H1 (cell line): ENCODE data around the gene SMTNL2. TPM values are rescaled to one million over a fixed set of nuclear protein-coding genes. Genes with fewer than 3 reads are reported as not detected.

Experiments
- CTCF ChIA-PET: fragments of 300-600 bp; sonication (Branson Sonifier 250); formaldehyde crosslinking; loops from one replicate; lab custom pipeline; 2021; ENCODE audit not compliant: partially characterized antibody; lab: Charles Lee
- POLR2A ChIA-PET: fragments of 300-600 bp; sonication (Branson Sonifier 250); formaldehyde crosslinking; loops from one replicate; lab custom pipeline; 2021; ENCODE audit warnings: inconsistent platforms; ENCODE audit not compliant: partially characterized antibody; lab: Charles Lee
- DNase-seq, 2 experiments: peaks; one replicate each; pipeline versions ENCODE4 v3.0.0 to v3.0.0-alpha.2; 2010 to 2022; ENCODE audit warnings: low spot score in 2 of 2, low read depth in 1 of 2, mixed read lengths in 1 of 2
- FAIRE-seq: peaks from 2 replicates; lab custom pipeline; 2011; peaks lifted over from hg19 to GRCh38; lab: Jason Lieb, UNC
- H2AFZ ChIP-seq: 2 replicates; pipeline ENCODE4 v1.8.1; 2012; ENCODE audit warnings: low read length, inconsistent platforms
- H2AK5ac ChIP-seq: 2 replicates; pipeline ENCODE4 v1.6.1; 2013; ENCODE audit warnings: low read depth, low read length
- H2BK120ac ChIP-seq: replicated peaks from 2 replicates; pipeline ENCODE3; 2013; ENCODE audit warnings: low read depth, low read length, inconsistent platforms
- H2BK12ac ChIP-seq: 2 replicates; pipeline ENCODE4 v1.6.1; 2013; ENCODE audit warnings: low read depth, low read length
- H2BK15ac ChIP-seq: 2 replicates; pipeline ENCODE4 v1.6.1; 2013; ENCODE audit warnings: low read length
- H2BK20ac ChIP-seq: 2 replicates; pipeline ENCODE4 v1.6.1; 2013; ENCODE audit warnings: low read length
- H2BK5ac ChIP-seq: 2 replicates; pipeline ENCODE4 v1.6.1; 2013; ENCODE audit warnings: low read depth, low read length
- H3K14ac ChIP-seq: 2 replicates; pipeline ENCODE4 v1.6.1; 2013; ENCODE audit warnings: inconsistent platforms; ENCODE audit not compliant: insufficient read length
- H3K18ac ChIP-seq: 2 replicates; pipeline ENCODE4 v1.6.1; 2013; ENCODE audit warnings: low read length; ENCODE audit errors: extremely low read depth
- H3K23ac ChIP-seq: 2 replicates; pipeline ENCODE4 v1.6.1; 2013; ENCODE audit warnings: inconsistent platforms; ENCODE audit not compliant: insufficient read length
- H3K23me2 ChIP-seq: 2 replicates; pipeline ENCODE4 v1.6.1; 2013; ENCODE audit warnings: low read depth, low read length
- H3K27ac ChIP-seq: 2 replicates; pipeline ENCODE4 v1.6.1; 2011; ENCODE audit warnings: low read depth, low read length, inconsistent platforms
- H3K27me3 ChIP-seq, 4 experiments: replicated peaks in 1 of 4; 1 replicate in 1 of 4; 2 replicates in 3 of 4; pipeline versions ENCODE4 v1.6.1 to v1.8.1; 2011 to 2013; ENCODE audit warnings: low read length in 3 of 4, mild to moderate bottlenecking in 3 of 4, inconsistent platforms in 2 of 4, mixed read lengths in 2 of 4, moderate library complexity in 1 of 4; ENCODE audit not compliant: control insufficient read depth in 3 of 4, insufficient read depth in 3 of 4; ENCODE audit errors: extremely low read depth in 1 of 4
- H3K36me3 ChIP-seq, 4 experiments: 2 replicates each; pipeline versions ENCODE4 v1.6.1 to v1.8.1; 2011 to 2013; ENCODE audit warnings: mild to moderate bottlenecking in 4 of 4, low read length in 3 of 4, moderate library complexity in 2 of 4, control low read depth in 1 of 4, inconsistent platforms in 1 of 4; ENCODE audit not compliant: insufficient read depth in 4 of 4, control insufficient read depth in 2 of 4
- H3K4ac ChIP-seq: replicated peaks from 2 replicates; pipeline ENCODE3; 2013; ENCODE audit warnings: low read length, low read depth, mixed read lengths, inconsistent platforms; ENCODE audit not compliant: insufficient read length
- H3K4me1 ChIP-seq, 4 experiments: replicated peaks in 1 of 4; 1 replicate in 1 of 4; 2 replicates in 3 of 4; pipeline versions ENCODE4 v1.6.1 to v1.8.1; 2011 to 2013; ENCODE audit warnings: low read length in 3 of 4, inconsistent platforms in 2 of 4, mixed read lengths in 1 of 4; ENCODE audit not compliant: insufficient read depth in 4 of 4, control insufficient read depth in 3 of 4
- H3K4me2 ChIP-seq, 2 experiments: 2 replicates each; pipeline versions ENCODE4 v1.6.1 to v1.8.1; 2011 to 2013; ENCODE audit warnings: low read depth in 2 of 2, low read length in 2 of 2, control low read depth in 1 of 2, inconsistent platforms in 1 of 2, mild to moderate bottlenecking in 1 of 2; ENCODE audit not compliant: insufficient read depth in 1 of 2
- H3K4me3 ChIP-seq, 4 experiments: fragments of 200-600, 300-600 bp in 1 of 4; sonication (generic), shearing (Covaris generic), sonication (Bioruptor Twin) in 1 of 4; 2 replicates each; pipeline versions ENCODE4 v1.5.1 to v1.8.1; 2011 to 2016; ENCODE audit warnings: low read length in 4 of 4, low read depth in 3 of 4, control low read depth in 2 of 4, inconsistent platforms in 2 of 4, mild to moderate bottlenecking in 2 of 4, mixed read lengths in 1 of 4, moderate library complexity in 1 of 4; ENCODE audit not compliant: insufficient read depth in 2 of 4; ENCODE audit errors: extremely low read depth in 1 of 4
- H3K56ac ChIP-seq: replicated peaks from 2 replicates; pipeline ENCODE3; 2013; ENCODE audit warnings: low read depth, mild to moderate bottlenecking, mixed read lengths, low read length, inconsistent platforms; ENCODE audit not compliant: insufficient read length
- H3K79me1 ChIP-seq: 2 replicates; pipeline ENCODE4 v1.6.1; 2013; ENCODE audit warnings: low read depth, low read length, control low read depth
- H3K79me2 ChIP-seq, 2 experiments: 2 replicates each; pipeline versions ENCODE4 v1.6.1 to v1.8.1; 2012 to 2013; ENCODE audit warnings: low read length in 2 of 2, mild to moderate bottlenecking in 2 of 2, inconsistent platforms in 1 of 2; ENCODE audit not compliant: insufficient read depth in 2 of 2, control insufficient read depth in 1 of 2
- H3K9ac ChIP-seq, 4 experiments: replicated peaks in 1 of 4; 1 replicate in 1 of 4; 2 replicates in 3 of 4; pipeline versions ENCODE4 v1.6.1 to v1.8.1; 2011 to 2013; ENCODE audit warnings: low read depth in 3 of 4, low read length in 3 of 4, control low read depth in 2 of 4, mild to moderate bottlenecking in 2 of 4, moderate library complexity in 2 of 4, inconsistent platforms in 1 of 4; ENCODE audit errors: extremely low read depth in 1 of 4
- H3K9me3 ChIP-seq, 2 experiments: 2 replicates each; pipeline versions ENCODE4 v1.6.1 to v1.8.1; 2012 to 2013; ENCODE audit warnings: mild to moderate bottlenecking in 2 of 2, moderate library complexity in 2 of 2, control low read depth in 1 of 2, inconsistent platforms in 1 of 2, low read depth in 1 of 2, low read length in 1 of 2, mixed read lengths in 1 of 2; ENCODE audit not compliant: insufficient read depth in 2 of 2
- H4K20me1 ChIP-seq, 2 experiments: replicated peaks in 1 of 2; 2 replicates each; pipeline versions ENCODE3 to v1.8.1; 2011 to 2013; ENCODE audit warnings: inconsistent platforms in 2 of 2, low read length in 2 of 2, mild to moderate bottlenecking in 1 of 2; ENCODE audit not compliant: insufficient read depth in 2 of 2, control insufficient read depth in 1 of 2
- H4K5ac ChIP-seq: 2 replicates; pipeline ENCODE4 v1.6.1; 2013; ENCODE audit warnings: low read length, low read depth, mixed read lengths, inconsistent platforms; ENCODE audit not compliant: insufficient read length
- H4K8ac ChIP-seq: 2 replicates; pipeline ENCODE4 v1.8.0; 2013; ENCODE audit warnings: mild to moderate bottlenecking, moderate library complexity, low read length, inconsistent platforms; ENCODE audit not compliant: insufficient read depth; ENCODE audit errors: extremely low read depth
- H4K91ac ChIP-seq: replicated peaks from 2 replicates; pipeline ENCODE3; 2013; ENCODE audit warnings: low read length, mixed read lengths, inconsistent platforms; ENCODE audit not compliant: insufficient read length
- EZH2 ChIP-seq: fragments of 200-600 bp; sonication (generic); IDR thresholded peaks from 2 replicates; pipeline ENCODE4 v1.7.1; 2012; ENCODE audit warnings: low read depth, mild to moderate bottlenecking, moderate library complexity, low read length, inconsistent platforms; ENCODE audit not compliant: severe bottlenecking
- KDM4A ChIP-seq: IDR thresholded peaks from one replicate; pipeline ENCODE4 v1.7.1; 2012; ENCODE audit warnings: low read depth, mild to moderate bottlenecking, moderate library complexity, low read length, inconsistent platforms; ENCODE audit not compliant: severe bottlenecking
- TBP ChIP-seq: IDR thresholded peaks from 2 replicates; pipeline ENCODE4 v1.6.1; 2011; ENCODE audit warnings: low read depth, low read length, improper control_type of control experiment
- WGBS, 2 experiments: shearing (Covaris generic) in 1 of 2; methylation state at CpG; one replicate each; pipeline versions ENCODE4 v1.1.6 to v1.1.7; 2013 to 2015; ENCODE audit warnings: low lambda C conversion rate in 2 of 2, mixed read lengths in 2 of 2, inconsistent platforms in 1 of 2, low coverage in 1 of 2, missing lambda C conversion rate in 1 of 2; ENCODE audit not compliant: insufficient replicate concordance in 2 of 2, insufficient coverage in 1 of 2, insufficient read length in 1 of 2; ENCODE audit errors: extremely low coverage in 1 of 2, missing lambda C conversion rate in 1 of 2; 5-methylcytosine and 5-hydroxymethylcytosine counted together
- polyA plus RNA-seq, 7 experiments: library from polyadenylated mRNA; depleted of rRNA in 3 of 7; stranded (reverse) in 5 of 7; unstranded in 2 of 7; fragments of >200 nt in 5 of 7; fragments of 200-250 nt in 2 of 7; gene quantifications; 1 replicate in 5 of 7; 2 replicates in 1 of 7; 4 replicates in 1 of 7; pipeline versions ENCODE4 v1.2.1 to v1.2.3, GENCODE V29; 2011 to 2013; ENCODE audit warnings: missing spikeins in 2 of 7, mixed read lengths in 2 of 7
- total RNA-seq: library from RNA; stranded (reverse); fragmentation: NEBNext Ultra II Directional; extraction: Animal tissue kit (Norgen Biotek cat#: 25700); gene quantifications from 2 replicates; pipeline ENCODE4 v1.2.1, GENCODE V29; 2021

Gene SMTNL2
- total and polyA plus RNA-seq, 2 of the 8 experiments (the other 6 are each of a cell fraction or from before 2014, with no cell fraction given): 3.6 to 4.5 TPM

DNA sequence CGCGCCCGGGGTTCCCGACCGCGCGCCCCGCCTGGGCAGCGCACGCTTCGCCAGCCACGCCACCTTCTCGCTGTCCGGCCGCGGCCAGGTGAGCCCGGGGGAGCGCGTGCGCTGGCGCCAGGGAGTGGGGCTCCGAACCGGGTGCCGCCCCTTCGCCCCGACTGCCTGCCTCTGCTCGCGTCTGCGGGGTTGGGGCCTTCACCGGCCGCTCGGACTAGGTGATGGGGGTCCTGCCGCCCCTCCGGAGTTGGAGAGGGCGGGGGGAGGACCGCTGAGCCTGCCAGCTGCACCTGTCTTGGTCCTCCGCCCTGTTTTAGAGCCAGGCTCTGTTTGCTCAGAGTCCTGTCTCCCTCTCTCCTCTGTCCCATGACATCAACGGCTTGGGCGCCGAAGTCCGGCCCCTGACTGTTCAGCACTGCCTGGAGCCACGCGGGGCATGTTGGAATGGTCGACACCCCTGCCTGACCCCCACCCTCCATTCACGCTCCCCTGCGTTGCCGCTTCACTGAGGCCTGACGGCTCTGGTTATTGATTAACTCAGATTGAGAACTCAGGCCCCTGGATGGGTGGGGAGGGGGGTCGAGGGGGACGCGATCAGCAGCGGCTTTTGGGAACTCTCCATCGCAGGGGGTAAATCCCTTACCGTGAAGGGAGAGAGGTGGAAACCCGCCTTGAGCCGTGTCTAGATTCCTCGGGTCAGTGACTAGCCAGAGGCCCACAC lies 748 bp downstream of the SMTNL2 start:
- Histone ChIP-seq H3K23ac (no peak overlapping the region), H3K9ac (no peak overlapping the region), H2BK5ac (no peak overlapping the region; the same call in 1 of the 2 replicates), H4K91ac (peak overlapping the region; percentile 61), H3K79me2 (no peaks in the 10 kb centered on the region), H3K9me3 (no peaks in the 10 kb centered on the region), H2BK120ac (no peak overlapping the region), H2AK5ac (no peak overlapping the region), H3K27ac (no peak overlapping the region), H3K4me3 (peak overlapping the region; percentile 45 to 69 (median 58)), H3K4me2 (peak overlapping the region; percentile 75 to 88), H2BK20ac (no peak overlapping the region), H3K4ac (no peak overlapping the region), H3K56ac (no peak overlapping the region)
- CTCF ChIA-PET: interaction anchor here (5.3 kb wide), 1 partner anchor 11 kb away, joined by 65 read pairs; no protein-coding TSS in a partner anchor
- 18% methylated on average over 47 of the region's 57 CpGs; no CpG with 5 or more reads in 1 of the 2 experiments for WGBS, 2 experiments
- TF ChIP-seq TBP (no peak), EZH2 (peak; percentile 56), KDM4A (peak; percentile 24)
- TF ChIP-seq, all 59 proteins: peak for 2
- peaks cover 0 to 1% of the 10 kb centered on the region in 2 experiments for H4K20me1 ChIP-seq
- peaks cover 8 to 45% (median 38%) of the 10 kb centered on the region in 4 experiments for H3K27me3 ChIP-seq
- no peaks in the 10 kb centered on the region for H3K36me3 ChIP-seq
- DNase-seq: peak in 1 of 2 experiments; percentile 72
- POLR2A ChIA-PET: interaction anchor here (1.2 to 2.0 kb wide), 4 partner anchors 8 to 51 kb away, joined by 3 to 4 read pairs (median 4); no protein-coding TSS in a partner anchor
- peaks cover 10% of the 10 kb centered on the region; the same call in 1 of the 2 replicates for H3K23me2 ChIP-seq
- no peaks in the 10 kb centered on the region for H3K79me1 ChIP-seq
- no peak overlapping the region for H3K14ac ChIP-seq
- H3K4me1 ChIP-seq: peaks cover 0 to 22% (median 13%) of the 10 kb centered on the region in 4 experiments; a peak in 6 of 7 replicates
- H2BK15ac ChIP-seq: 0 out of 2 replicates have a peak overlapping the region, but pooled peaks have one; percentile 88
- no peak overlapping the region for H3K18ac ChIP-seq
- H4K5ac ChIP-seq: no peak overlapping the region
- FAIRE-seq: no peak
- H2AFZ ChIP-seq: no peak overlapping the region
- H4K8ac ChIP-seq: no peak overlapping the region
- H2BK12ac ChIP-seq: no peak overlapping the region
